Thymus (tissue), 11 donors: Measurements from ENCODE around the gene CTXN2. TPM values are rescaled to one million over a fixed set of nuclear protein-coding genes. Genes with fewer than 3 reads are reported as not detected.

ENCODE experiments used
- DNase-seq, 9 donors: peaks; one replicate each; pipeline ENCODE4 v3.0.0-alpha.2; 2013; ENCODE audit warnings: low spot score in 9 of 9, low read depth in 6 of 9, missing footprints in 1 of 9
- H3K27ac ChIP-seq, 2 donors: one replicate each; pipeline ENCODE4 v1.5.1; 2013; ENCODE audit warnings: control low read depth in 1 of 2, low read depth in 1 of 2, low read length in 1 of 2, mild to moderate bottlenecking in 1 of 2, moderate library complexity in 1 of 2
- H3K27me3 ChIP-seq, 2 donors: one replicate each; pipeline ENCODE4 v1.5.1; 2013; ENCODE audit warnings: low read length in 1 of 2; ENCODE audit not compliant: control insufficient read depth in 2 of 2, insufficient read depth in 1 of 2
- H3K36me3 ChIP-seq, 2 donors: one replicate each; pipeline ENCODE4 v1.5.1; 2013; ENCODE audit warnings: low read length in 1 of 2, mild to moderate bottlenecking in 1 of 2, moderate library complexity in 1 of 2; ENCODE audit not compliant: control insufficient read depth in 2 of 2, insufficient read depth in 2 of 2
- H3K4me1 ChIP-seq, 2 donors: one replicate each; pipeline ENCODE4 v1.5.1; 2013; ENCODE audit warnings: low read length in 2 of 2; ENCODE audit not compliant: control insufficient read depth in 2 of 2, insufficient read depth in 2 of 2
- H3K4me3 ChIP-seq, 2 donors: one replicate each; pipeline ENCODE4 v1.5.1; 2013; ENCODE audit warnings: low read length in 2 of 2, control low read depth in 1 of 2, mild to moderate bottlenecking in 1 of 2
- H3K9me3 ChIP-seq, 2 donors: one replicate each; pipeline ENCODE4 v1.5.1; 2013; ENCODE audit warnings: low read length in 1 of 2, mild to moderate bottlenecking in 1 of 2; ENCODE audit not compliant: control insufficient read depth in 2 of 2, insufficient read depth in 1 of 2
- WGBS: extraction: QIAGEN DNeasy Blood & Tissue Kit; methylation state at CpG from one replicate; pipeline ENCODE4 v1.1.7; 2013; 5-methylcytosine and 5-hydroxymethylcytosine counted together
- polyA plus RNA-seq: library from polyadenylated mRNA; stranded (reverse); fragments of 200-250 nt; gene quantifications from one replicate; pipeline ENCODE4 v1.2.3, GENCODE V29; 2013
- total RNA-seq: library from RNA; stranded (reverse); fragments of 120-200 nt; gene quantifications from one replicate; pipeline ENCODE4 v1.2.4, GENCODE V29; 2013
- donor health status: healthy.

The CTXN2 gene
- total and polyA plus RNA-seq, 2 donors, result not detected

GRCh38 chr15:48239334-48239733 is 47.9 kb downstream of the CTXN2 start:
- no peaks in the 10 kb centered on the region for H3K9me3 ChIP-seq
- no peaks in the 10 kb centered on the region for H3K36me3 ChIP-seq
- H3K4me3 ChIP-seq, result no peak overlapping the region
- no peak for DNase-seq
- no peaks in the 10 kb centered on the region for H3K4me1 ChIP-seq
- H3K27me3 ChIP-seq, result no peaks in the 10 kb centered on the region
- WGBS, result 96% methylated on average over 4 of the region's 4 CpGs
- H3K27ac ChIP-seq, result no peak overlapping the region

- H3K27me3 ChIP-seq, result no peaks in the 10 kb centered on the region
- H3K4me1 ChIP-seq, result no peaks in the 10 kb centered on the region
- no peaks in the 10 kb centered on the region for H3K9me3 ChIP-seq
- no peak overlapping the region for H3K27ac ChIP-seq
- no peak overlapping the region for H3K4me3 ChIP-seq
- DNase-seq, result no peak
- no peaks in the 10 kb centered on the region for H3K36me3 ChIP-seq
Observed at GRCh38 chr15:48242015-48242414, 50.5 kb downstream of the CTXN2 start.

- no peak overlapping the region for H3K4me3 ChIP-seq
- no peaks in the 10 kb centered on the region for H3K4me1 ChIP-seq
- no peak overlapping the region for H3K27ac ChIP-seq
- no peaks in the 10 kb centered on the region for H3K9me3 ChIP-seq
- 96% methylated on average over 4 of the region's 4 CpGs for WGBS
- no peaks in the 10 kb centered on the region for H3K36me3 ChIP-seq
- no peak for DNase-seq
- H3K27me3 ChIP-seq, result no peaks in the 10 kb centered on the region
Observed at GRCh38 chr15:48242535-48242934, 51.1 kb downstream of the CTXN2 start.

GRCh38 chr15:48244921-48245320 is 53.5 kb downstream of the CTXN2 start:
- no peaks in the 10 kb centered on the region for H3K9me3 ChIP-seq
- H3K27me3 ChIP-seq, result no peaks in the 10 kb centered on the region
- no peak for DNase-seq
- no peak overlapping the region for H3K4me3 ChIP-seq
- no peaks in the 10 kb centered on the region for H3K4me1 ChIP-seq
- H3K27ac ChIP-seq, result no peak overlapping the region
- H3K36me3 ChIP-seq, result no peaks in the 10 kb centered on the region
- 96% methylated on average over 1 of the region's 1 CpG for WGBS

GRCh38 chr15:48248414-48248813 is 56.9 kb downstream of the CTXN2 start:
- no peaks in the 10 kb centered on the region for H3K36me3 ChIP-seq
- H3K27ac ChIP-seq, result no peak overlapping the region
- DNase-seq, result no peak
- H3K4me1 ChIP-seq, result no peaks in the 10 kb centered on the region
- no peak overlapping the region for H3K4me3 ChIP-seq
- H3K9me3 ChIP-seq, result no peaks in the 10 kb centered on the region
- 67% methylated on average over 5 of the region's 5 CpGs for WGBS
- H3K27me3 ChIP-seq, result no peaks in the 10 kb centered on the region

- H3K4me1 ChIP-seq, result no peaks in the 10 kb centered on the region
- H3K27ac ChIP-seq, result no peak overlapping the region
- no peaks in the 10 kb centered on the region for H3K27me3 ChIP-seq
- 47% methylated on average over 6 of the region's 6 CpGs for WGBS
- H3K9me3 ChIP-seq, result no peaks in the 10 kb centered on the region
- DNase-seq, result peak in 5 of 9 donors; percentile 1 to 41 (median 9)
- H3K36me3 ChIP-seq, result no peaks in the 10 kb centered on the region
- H3K4me3 ChIP-seq, result no peak overlapping the region
Observed at GRCh38 chr15:48250640-48251076, 59.2 kb downstream of the CTXN2 start.

GRCh38 chr15:48253172-48253571 is 61.7 kb downstream of the CTXN2 start:
- H3K4me1 ChIP-seq, result no peaks in the 10 kb centered on the region
- no peak overlapping the region for H3K27ac ChIP-seq
- WGBS, result 80% methylated on average over 4 of the region's 4 CpGs
- H3K4me3 ChIP-seq, result no peak overlapping the region
- no peaks in the 10 kb centered on the region for H3K9me3 ChIP-seq
- DNase-seq, result no peak
- no peaks in the 10 kb centered on the region for H3K36me3 ChIP-seq
- no peaks in the 10 kb centered on the region for H3K27me3 ChIP-seq

Other genes with a start within 250 kb of the CTXN2 start
- gene SLC24A5, start 70.7 kb upstream of the CTXN2 start, total RNA-seq, result 0.05 TPM
- 0.07 TPM for gene SLC24A5, start 70.7 kb upstream of the CTXN2 start, polyA plus RNA-seq
- gene MYEF2, start 13.4 kb upstream of the CTXN2 start, total RNA-seq, result 11.8 TPM
- gene MYEF2, start 13.4 kb upstream of the CTXN2 start, polyA plus RNA-seq, result 20.4 TPM
- 0.05 TPM for gene SLC12A1, start 14.6 kb downstream of the CTXN2 start, total RNA-seq
- 0.11 TPM for gene SLC12A1, start 14.6 kb downstream of the CTXN2 start, polyA plus RNA-seq
- gene DUT, start 139.8 kb downstream of the CTXN2 start, total RNA-seq, result 189 TPM
- gene DUT, start 139.8 kb downstream of the CTXN2 start, polyA plus RNA-seq, result 178 TPM